Fibroblast of gingiva (primary cell): ENCODE measurements around the gene RIN1.
"Not testable (repeated sequence)": the region's sequence is repeated elsewhere in the genome, so short reads cannot be mapped to it uniquely, and the experiment has no call there.

ENCODE experiments used
- DNase-seq: peaks from one replicate; pipeline ENCODE4 v3.0.0-alpha.2; 2011; ENCODE audit warnings: low read depth

Gene RIN1

DNA sequence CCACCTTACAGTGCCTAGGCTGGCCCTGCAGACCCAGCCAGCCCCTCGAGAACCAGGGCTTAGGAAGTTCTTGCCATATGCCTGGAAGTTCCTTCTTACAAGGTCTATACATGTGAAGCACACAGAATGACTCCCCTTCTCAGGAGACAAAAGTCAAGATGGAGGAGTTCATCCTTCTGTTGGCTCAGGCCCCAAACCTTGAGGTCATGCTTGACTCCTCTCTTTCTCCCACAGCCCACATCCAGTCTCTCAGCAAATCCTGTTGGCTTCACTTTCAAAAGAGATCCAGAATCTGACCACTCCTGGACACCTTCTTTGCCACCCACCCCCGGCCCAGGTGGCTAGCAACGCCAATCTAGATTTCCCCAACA is 17.6 kb downstream of the RIN1 start:
- no peak for DNase-seq

- peak; percentile 93 for DNase-seq
These were observed 18.3 kb downstream of the RIN1 start for GRCh38 chr11:66317723-66318599.

DNA sequence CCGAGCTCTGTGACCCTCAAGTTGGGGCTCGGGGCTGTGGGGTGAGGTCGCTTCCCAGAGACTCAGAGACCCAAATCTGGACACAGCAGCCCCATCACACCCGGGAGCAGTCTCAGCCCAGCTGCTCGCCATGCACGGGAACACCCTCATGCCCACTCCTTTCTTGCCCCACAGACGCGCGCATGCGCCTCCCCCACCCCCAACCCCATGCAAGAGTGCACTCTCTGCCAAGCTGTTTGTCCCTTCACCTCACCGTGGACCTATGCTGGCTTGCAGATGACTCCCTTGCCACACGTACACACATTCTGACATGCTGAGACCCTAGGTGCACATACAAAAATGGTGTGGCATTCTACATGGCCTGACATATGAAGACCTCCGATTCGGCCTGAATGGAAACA is 18.9 kb downstream of the RIN1 start:
- DNase-seq = peak; percentile 79

DNA sequence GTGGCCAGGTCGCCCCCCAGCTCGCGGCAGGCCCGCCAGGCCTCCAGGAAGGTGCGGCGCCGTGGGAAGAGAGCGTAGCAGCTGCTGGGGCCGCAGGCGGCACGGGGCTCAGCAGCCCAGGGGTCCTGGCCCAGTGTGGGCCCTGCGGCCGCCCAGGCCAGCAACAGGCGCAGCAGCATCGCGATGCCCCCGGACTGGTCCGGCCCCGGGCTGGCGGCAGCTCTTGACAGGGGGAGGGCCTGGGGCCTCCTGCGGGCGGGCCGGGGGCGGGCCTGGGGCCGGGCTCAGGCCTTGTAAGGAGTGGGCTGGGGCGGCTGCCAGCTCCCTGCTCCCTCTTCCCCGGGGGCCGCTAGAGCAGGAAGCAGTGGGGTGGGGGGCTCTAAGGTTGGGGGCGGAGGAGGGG is 19.4 kb downstream of the RIN1 start, which contains the start of gene CD248:
CD248 (minus strand) TSS at position 196 of the 403 bp plus-strand sequence; CDS start at position 179, 17 bp downstream.
- peak; percentile 92 for DNase-seq

- DNase-seq = peak; percentile 15
These were observed 20.1 kb downstream of the RIN1 start for GRCh38 chr11:66315921-66316811.

DNA sequence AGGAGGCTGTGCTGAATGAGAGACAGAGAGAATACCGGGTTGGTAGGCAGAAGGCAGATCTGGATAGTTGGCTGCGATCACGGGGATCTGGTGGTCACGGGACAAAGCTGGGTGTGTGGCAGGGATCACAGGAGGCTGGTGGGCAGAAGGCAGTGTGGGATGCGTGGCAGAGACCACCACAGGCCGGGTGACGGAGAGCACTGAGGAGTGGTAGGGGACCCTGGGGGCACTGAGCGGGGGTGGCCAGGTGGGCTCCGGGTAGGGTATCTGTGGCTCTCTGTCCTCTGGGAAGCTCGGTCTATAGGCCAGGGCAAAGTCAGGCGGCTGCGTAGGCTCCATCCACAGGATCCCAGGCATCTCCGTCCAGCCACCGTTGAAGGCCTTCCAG is 20.7 kb downstream of the RIN1 start:
- DNase-seq = no peak

DNA sequence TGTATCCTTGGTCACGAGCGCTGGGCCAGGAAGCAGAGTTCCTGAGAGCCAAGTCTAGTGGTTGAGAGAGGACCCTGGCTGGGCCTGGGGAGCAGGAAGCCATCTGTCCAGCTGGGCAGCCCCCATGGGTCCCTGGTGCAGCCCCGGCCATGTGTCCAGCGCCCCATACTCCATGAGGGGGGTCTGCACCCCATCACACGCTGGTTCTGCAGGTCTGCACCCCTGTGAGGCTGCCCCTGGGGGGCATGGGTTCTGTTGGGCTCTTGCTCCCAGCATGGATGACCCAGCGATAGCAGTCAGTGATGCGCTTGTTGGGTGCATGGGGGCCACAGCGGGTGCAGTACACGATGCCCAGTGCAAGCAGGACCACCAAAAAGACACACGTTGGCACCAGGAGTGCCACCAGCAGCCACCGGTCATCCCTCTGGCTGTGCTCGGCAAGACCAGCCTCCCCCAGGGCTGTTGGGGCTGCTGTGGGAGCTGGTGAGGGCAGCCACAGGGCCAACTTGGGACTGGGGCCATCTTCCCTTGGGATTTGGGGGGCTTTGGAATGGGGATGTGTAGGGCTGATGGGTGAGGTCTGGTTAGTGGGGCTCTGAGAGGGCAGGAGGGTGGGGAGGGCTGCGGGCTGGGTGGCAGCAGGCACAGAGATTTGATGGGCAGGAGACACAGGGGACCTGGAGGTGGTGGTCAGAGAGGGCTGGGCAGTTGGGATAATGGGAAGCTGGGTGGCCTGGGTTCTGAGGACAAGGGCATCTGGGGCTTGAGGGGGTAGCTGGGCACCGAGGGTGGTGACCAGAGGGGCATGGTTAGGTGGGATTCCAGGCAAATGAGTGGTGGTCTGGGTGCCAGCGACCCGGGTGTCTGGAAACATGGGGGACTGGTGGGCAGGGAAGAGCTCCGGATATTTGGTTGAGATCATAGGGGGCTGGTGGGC is 21.4 kb downstream of the RIN1 start:
- DNase-seq = no peak

GRCh38 chr11:66314186-66314501 is 22.1 kb downstream of the RIN1 start:
- DNase-seq = no peak

- no peak for DNase-seq
These were observed 22.7 kb downstream of the RIN1 start for GRCh38 chr11:66313321-66314185.

GRCh38 chr11:66312549-66313320 is 23.5 kb downstream of the RIN1 start:
- peak; percentile 100 for DNase-seq

DNA sequence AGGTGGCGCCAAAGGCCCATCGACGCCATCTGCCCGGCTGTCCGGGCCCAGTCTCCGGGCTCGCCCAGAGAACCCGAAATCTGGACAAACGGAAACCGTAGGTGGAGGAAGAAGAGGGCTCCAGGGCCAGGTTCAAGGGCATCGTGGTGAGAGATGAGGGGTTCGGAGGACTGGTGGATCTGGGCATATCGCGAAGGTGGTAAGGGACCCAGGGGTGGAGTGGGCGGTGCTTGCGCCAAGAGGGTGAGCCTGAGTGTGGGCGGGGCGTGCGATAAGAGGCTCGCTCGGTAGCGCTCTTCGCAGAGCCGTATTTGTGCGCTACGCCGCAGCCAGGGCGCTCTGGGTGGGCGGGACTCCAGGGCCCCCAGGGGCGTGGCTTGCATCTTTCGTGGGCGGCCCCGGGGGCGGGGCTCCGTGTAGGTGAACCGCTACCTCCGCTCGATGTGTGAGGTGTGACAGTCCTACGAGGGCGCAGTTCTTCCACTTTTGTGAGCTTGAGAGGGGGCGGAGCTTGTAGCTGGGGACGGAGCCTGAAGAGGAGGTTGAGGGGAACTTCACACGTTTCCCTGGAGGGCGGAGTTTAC is 24.2 kb downstream of the RIN1 start:
- DNase-seq = peak; percentile 89

GRCh38 chr11:66311470-66311964 is 24.7 kb downstream of the RIN1 start:
- DNase-seq = no peak

DNA sequence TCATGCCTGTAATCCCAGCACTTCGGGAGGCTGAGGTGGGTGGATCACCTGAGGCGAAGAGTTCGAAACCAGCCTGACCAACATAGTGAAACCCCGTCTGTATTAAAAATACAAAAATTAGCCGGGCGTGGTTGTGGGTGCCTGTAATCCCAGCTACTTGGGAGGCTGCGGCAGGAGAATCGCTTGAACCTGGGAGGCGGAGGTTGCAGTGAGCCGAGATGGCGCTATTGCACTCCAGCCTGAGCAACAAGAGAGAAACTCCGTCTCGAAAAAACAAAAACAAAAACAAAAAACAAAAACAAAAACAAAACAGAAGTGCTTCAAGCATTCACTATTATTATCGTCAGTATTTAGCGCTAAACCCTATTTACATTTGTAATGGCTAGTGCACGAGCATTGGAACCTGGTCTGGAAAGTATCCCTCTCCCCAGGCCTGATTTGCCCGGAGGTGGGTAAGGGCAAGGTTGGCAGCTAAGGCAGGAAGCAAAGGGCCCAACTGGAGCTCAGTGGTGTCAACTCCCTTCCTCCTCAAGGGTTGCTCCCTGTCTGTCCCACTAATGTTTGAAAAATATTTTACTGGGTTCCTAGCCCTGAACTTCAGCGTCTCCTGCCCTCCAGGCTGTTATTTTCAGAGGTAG is 25.3 kb downstream of the RIN1 start:
- not testable (repeated sequence) for DNase-seq

GRCh38 chr11:66310324-66310723 is 25.9 kb downstream of the RIN1 start:
- DNase-seq = no peak

GRCh38 chr11:66309475-66309874 is 26.8 kb downstream of the RIN1 start:
- DNase-seq = no peak

- DNase-seq = no peak
These were observed 33.6 kb downstream of the RIN1 start for GRCh38 chr11:66302656-66303055.

- no peak for DNase-seq
These were observed 37.0 kb downstream of the RIN1 start for GRCh38 chr11:66299186-66299585.

- DNase-seq = no peak
These were observed 38.6 kb downstream of the RIN1 start for GRCh38 chr11:66297610-66298009.
